Smooth muscle cell (in vitro differentiated cells): ENCODE results near the gene PARK7. TPM values are rescaled to one million over a fixed set of nuclear protein-coding genes. Genes with fewer than 3 reads are reported as not detected.
A peak's percentile ranks its signal among the peaks of the same experiment; 100 is the strongest.
"Not testable (repeated sequence)": the region's sequence is repeated elsewhere in the genome, so short reads cannot be mapped to it uniquely, and the experiment has no call there.

Experiments used
- DNase-seq: peaks from one replicate; lab custom pipeline; 2025; ENCODE audit not compliant: unreplicated experiment; lab: John Stamatoyannopoulos, UW
- H2AFZ ChIP-seq: fragments of 200-600 bp; sonication (generic); 2 replicates; pipeline ENCODE4 v1.6.0; 2016; ENCODE audit warnings: antibody characterized with exemption, low read depth, mild to moderate bottlenecking
- H3F3A ChIP-seq: fragments of 200-600 bp; sonication (generic); 2 replicates; pipeline ENCODE4 v1.6.0; 2017; ENCODE audit warnings: antibody characterized with exemption, low read depth
- H3K27ac ChIP-seq: fragments of 200-600 bp; sonication (generic); 2 replicates; pipeline ENCODE4 v1.5.1; 2016; ENCODE audit warnings: low read depth, mild to moderate bottlenecking
- H3K27me3 ChIP-seq: fragments of 200-600 bp; sonication (generic); 2 replicates; pipeline ENCODE4 v1.6.1; 2016; ENCODE audit warnings: low read depth, mild to moderate bottlenecking
- H3K36me3 ChIP-seq: fragments of 200-600 bp; sonication (generic); 2 replicates; pipeline ENCODE4 v1.5.1; 2016; ENCODE audit warnings: low read depth
- H3K4me1 ChIP-seq: fragments of 200-600 bp; sonication (generic); 2 replicates; pipeline ENCODE4 v1.5.1; 2016; ENCODE audit warnings: low read depth
- H3K4me2 ChIP-seq: fragments of 200-600 bp; sonication (generic); 2 replicates; pipeline ENCODE4 v1.6.0; 2016; ENCODE audit warnings: mild to moderate bottlenecking
- H3K4me3 ChIP-seq: fragments of 200-600 bp; sonication (generic); 2 replicates; pipeline ENCODE4 v1.5.1; 2016; ENCODE audit warnings: mild to moderate bottlenecking
- H3K79me2 ChIP-seq: fragments of 200-600 bp; sonication (generic); 2 replicates; pipeline ENCODE4 v1.6.0; 2016; ENCODE audit warnings: low read depth, mild to moderate bottlenecking
- H3K9ac ChIP-seq: fragments of 200-600 bp; sonication (generic); 2 replicates; pipeline ENCODE4 v1.6.0; 2016; ENCODE audit warnings: low read depth
- H3K9me3 ChIP-seq: fragments of 200-600 bp; sonication (generic); replicated peaks from 2 replicates; pipeline ENCODE4 v1.5.1; 2016; ENCODE audit warnings: low read depth
- H4K20me1 ChIP-seq: fragments of 200-600 bp; sonication (generic); 2 replicates; pipeline ENCODE4 v1.6.0; 2016; ENCODE audit warnings: low read depth
- WGBS: methylation state at CpG from one replicate; pipeline ENCODE4 v1.1.7; 2016; ENCODE audit warnings: low lambda C conversion rate; 5-methylcytosine and 5-hydroxymethylcytosine counted together
- polyA plus RNA-seq: library from polyadenylated mRNA; unstranded; fragments of >200 nt; fragmentation: Nextera tagmentation; extraction: Ambion mirVana; gene quantifications from 2 replicates; pipeline ENCODE4 v1.2.1, GENCODE V29; 2016
- total RNA-seq: library from RNA; depleted of rRNA; stranded (reverse); fragments of >200 nt; gene quantifications from 2 replicates; pipeline ENCODE4 v1.2.3, GENCODE V29; 2014
- TF ChIP-seq, protein P1 (sequence below): fragments of 200-600 bp; sonication (generic); IDR thresholded peaks from 2 replicates; pipeline ENCODE4 v1.5.1; 2017; ENCODE audit warnings: borderline replicate concordance, mild to moderate bottlenecking, antibody characterized with exemption; ENCODE audit not compliant: insufficient read depth, poor library complexity, severe bottlenecking

PARK7 gene
- total and polyA plus RNA-seq, 2 experiments from 2014 or later: 179 to 461 TPM

- peak overlapping the region; percentile 30 for H2AFZ ChIP-seq
- H3K4me1 ChIP-seq: no peaks in the 10 kb centered on the region
- H3K27ac ChIP-seq: peak overlapping the region; percentile 19
- H3K79me2 ChIP-seq: no peaks in the 10 kb centered on the region
- H3K4me3 ChIP-seq: no peak overlapping the region
- H3K27me3 ChIP-seq: no peaks in the 10 kb centered on the region
- H3K4me2 ChIP-seq: no peak overlapping the region
- no peak overlapping the region for H3K9ac ChIP-seq
- no peaks in the 10 kb centered on the region for H3F3A ChIP-seq
- H4K20me1 ChIP-seq: no peaks in the 10 kb centered on the region
- TF ChIP-seq, protein P1, sequence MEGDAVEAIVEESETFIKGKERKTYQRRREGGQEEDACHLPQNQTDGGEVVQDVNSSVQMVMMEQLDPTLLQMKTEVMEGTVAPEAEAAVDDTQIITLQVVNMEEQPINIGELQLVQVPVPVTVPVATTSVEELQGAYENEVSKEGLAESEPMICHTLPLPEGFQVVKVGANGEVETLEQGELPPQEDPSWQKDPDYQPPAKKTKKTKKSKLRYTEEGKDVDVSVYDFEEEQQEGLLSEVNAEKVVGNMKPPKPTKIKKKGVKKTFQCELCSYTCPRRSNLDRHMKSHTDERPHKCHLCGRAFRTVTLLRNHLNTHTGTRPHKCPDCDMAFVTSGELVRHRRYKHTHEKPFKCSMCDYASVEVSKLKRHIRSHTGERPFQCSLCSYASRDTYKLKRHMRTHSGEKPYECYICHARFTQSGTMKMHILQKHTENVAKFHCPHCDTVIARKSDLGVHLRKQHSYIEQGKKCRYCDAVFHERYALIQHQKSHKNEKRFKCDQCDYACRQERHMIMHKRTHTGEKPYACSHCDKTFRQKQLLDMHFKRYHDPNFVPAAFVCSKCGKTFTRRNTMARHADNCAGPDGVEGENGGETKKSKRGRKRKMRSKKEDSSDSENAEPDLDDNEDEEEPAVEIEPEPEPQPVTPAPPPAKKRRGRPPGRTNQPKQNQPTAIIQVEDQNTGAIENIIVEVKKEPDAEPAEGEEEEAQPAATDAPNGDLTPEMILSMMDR: no peak
- no peak for DNase-seq
- H3K9me3 ChIP-seq: no peaks in the 10 kb centered on the region
- WGBS: 89% methylated on average over 7 of the region's 7 CpGs
- no peaks in the 10 kb centered on the region for H3K36me3 ChIP-seq
Observed at GRCh38 chr1:7921796-7922195, 39.7 kb upstream of the PARK7 start.

GRCh38 chr1:7922301-7922700 is 39.2 kb upstream of the PARK7 start:
- Histone ChIP-seq H3F3A (no peaks in the 10 kb centered on the region), H3K4me1 (no peaks in the 10 kb centered on the region), H3K4me3 (no peak overlapping the region), H3K9me3 (no peaks in the 10 kb centered on the region), H3K4me2 (no peak overlapping the region), H3K79me2 (no peaks in the 10 kb centered on the region), H3K27ac (peak overlapping the region; percentile 19), H3K9ac (no peak overlapping the region), H3K27me3 (no peaks in the 10 kb centered on the region), H2AFZ (peak overlapping the region; percentile 30), H4K20me1 (no peaks in the 10 kb centered on the region), H3K36me3 (no peaks in the 10 kb centered on the region)
- 59% methylated on average over 6 of the region's 6 CpGs for WGBS
- DNase-seq: no peak
- TF ChIP-seq, protein P1: no peak

DNA sequence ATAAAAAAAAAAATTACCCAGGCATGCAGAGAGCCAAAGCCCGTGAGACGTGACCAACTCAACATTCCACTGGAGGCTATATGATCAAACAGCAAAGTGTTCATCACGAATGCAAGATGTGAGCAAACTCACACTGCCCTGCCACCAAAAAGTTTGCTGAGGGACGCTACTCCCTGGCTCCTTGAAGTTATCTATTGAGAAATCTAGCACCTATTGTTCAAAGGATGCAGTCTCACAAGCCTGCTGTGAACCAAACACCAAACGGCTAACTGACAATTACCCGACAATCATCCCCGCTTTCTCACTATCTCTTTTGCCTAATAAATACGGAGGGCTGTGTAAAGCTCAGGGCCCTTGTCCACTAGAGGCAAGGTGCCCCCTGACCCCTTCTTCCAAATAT is 34.5 kb upstream of the PARK7 start:
- H3F3A ChIP-seq, H3K9me3 ChIP-seq, H3K4me1 ChIP-seq, H3K36me3 ChIP-seq, H4K20me1 ChIP-seq, DNase-seq, H2AFZ ChIP-seq, H3K79me2 ChIP-seq, H3K27ac ChIP-seq, H3K4me3 ChIP-seq, H3K4me2 ChIP-seq, H3K9ac ChIP-seq, H3K27me3 ChIP-seq: not testable (repeated sequence)
- WGBS: 70% methylated on average over 8 of the region's 8 CpGs

DNA sequence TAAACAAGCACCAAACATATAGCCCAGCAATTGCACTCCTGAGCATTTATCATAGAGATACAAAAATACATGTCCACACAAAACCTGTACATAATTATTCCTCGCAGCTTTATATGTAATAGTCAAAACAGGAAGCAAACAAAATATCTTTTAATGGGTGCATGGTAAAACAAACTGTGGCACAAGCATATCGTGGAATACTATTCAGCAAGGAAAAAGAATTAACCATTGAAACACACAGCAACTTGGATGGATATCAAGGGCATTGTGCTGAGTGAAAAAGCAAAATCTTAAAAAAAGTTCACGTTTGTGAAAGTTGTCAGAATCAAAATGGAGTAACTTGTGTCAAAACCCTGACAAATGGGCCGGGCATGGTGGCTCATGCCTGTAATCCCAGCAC is 33.3 kb upstream of the PARK7 start:
- no peak for DNase-seq

More for the DNA sequence above, 33.3 kb upstream of the PARK7 start:
- TF ChIP-seq, protein P1: no peak
- Histone ChIP-seq H3K4me3 (no peak overlapping the region), H3K79me2 (no peaks in the 10 kb centered on the region), H3K9ac (no peak overlapping the region), H3K36me3 (no peaks in the 10 kb centered on the region), H2AFZ (no peak overlapping the region), H3K27ac (no peak overlapping the region), H3K9me3 (no peaks in the 10 kb centered on the region), H3K4me2 (no peak overlapping the region), H4K20me1 (no peaks in the 10 kb centered on the region), H3K27me3 (no peaks in the 10 kb centered on the region), H3K4me1 (no peaks in the 10 kb centered on the region), H3F3A (no peaks in the 10 kb centered on the region)
- 92% methylated on average over 4 of the region's 4 CpGs for WGBS
